GM21529 (cell line): ENCODE data around the gene ATP6V1D.
A peak's percentile ranks its signal among the peaks of the same experiment; 100 is the strongest.
"Not testable (repeated sequence)": the region's sequence is repeated elsewhere in the genome, so short reads cannot be mapped to it uniquely, and the experiment has no call there.

Experiments
- ATAC-seq: cut with Tn5 transposase; IDR thresholded peaks from one replicate; pipeline ENCODE4 v1.9.1; 2021; ENCODE audit not compliant: unreplicated experiment

ATP6V1D gene

GRCh38 chr14:67359775-67360469 lies at the start of gene ATP6V1D, which contains the start of gene EIF2S1:
Gene ATP6V1D (minus strand): TSS chr14:67359804. CDS start chr14:67359698, 106 bp downstream.
Gene EIF2S1 (plus strand): TSS chr14:67360328. CDS start chr14:67364768, 4,440 bp downstream.
- peak; percentile 89 for ATAC-seq

DNA sequence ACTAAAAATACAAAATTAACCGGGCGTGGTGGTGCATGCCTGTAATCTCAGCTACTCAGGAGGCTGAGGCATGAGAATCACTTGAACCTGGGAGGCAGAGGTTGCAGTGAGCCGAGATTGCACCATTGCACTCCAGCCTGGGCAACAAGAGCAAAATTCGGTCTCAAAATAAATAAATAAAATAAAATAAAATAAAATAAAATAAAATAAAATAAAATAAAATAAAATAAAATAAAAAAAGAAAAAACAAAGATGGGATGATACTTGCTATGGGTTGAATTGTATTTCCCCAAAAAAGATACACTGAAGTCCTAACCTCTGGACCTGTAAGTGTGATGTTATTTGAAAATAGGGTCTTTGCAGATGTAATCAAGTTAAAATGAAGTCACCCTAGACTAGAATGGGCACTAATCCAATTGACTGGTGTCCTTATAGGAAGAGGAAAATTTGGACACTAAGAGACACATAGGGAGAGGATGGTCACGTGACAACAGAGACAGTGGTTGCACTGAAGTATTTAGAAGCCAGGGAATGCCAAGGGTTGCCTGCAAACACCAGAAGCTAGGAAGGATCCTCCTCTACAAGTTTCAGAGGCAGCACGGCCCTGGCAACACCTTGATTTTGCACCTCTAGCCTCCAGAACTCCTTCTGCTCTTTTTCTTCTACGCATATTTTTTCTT lies 48.7 kb upstream of the ATP6V1D start:
- ATAC-seq: not testable (repeated sequence)

DNA sequence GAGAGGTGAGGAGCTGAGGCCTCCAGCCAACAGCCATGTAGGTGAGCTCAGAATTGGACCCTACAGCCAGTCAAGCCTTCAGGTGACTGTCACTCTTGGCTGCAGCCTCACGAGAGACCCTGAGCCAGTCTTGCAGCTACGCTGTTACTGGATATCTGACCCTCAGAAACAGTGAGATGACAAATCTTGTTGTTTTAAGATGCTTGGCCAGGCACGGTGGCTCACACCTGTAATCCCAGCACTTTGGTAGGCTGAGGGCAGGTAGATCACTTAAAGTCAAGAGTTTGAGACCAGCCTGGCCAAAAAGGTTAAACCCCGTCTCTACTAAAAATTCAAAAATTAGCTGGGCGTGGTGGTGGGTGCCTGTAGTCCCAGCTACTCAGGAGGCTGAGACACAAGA lies 46.2 kb upstream of the ATP6V1D start:
- ATAC-seq: no peak

GRCh38 chr14:67400434-67400833 lies 40.8 kb upstream of the ATP6V1D start:
- no peak for ATAC-seq

GRCh38 chr14:67397536-67397935 lies 37.9 kb upstream of the ATP6V1D start:
- no peak for ATAC-seq

DNA sequence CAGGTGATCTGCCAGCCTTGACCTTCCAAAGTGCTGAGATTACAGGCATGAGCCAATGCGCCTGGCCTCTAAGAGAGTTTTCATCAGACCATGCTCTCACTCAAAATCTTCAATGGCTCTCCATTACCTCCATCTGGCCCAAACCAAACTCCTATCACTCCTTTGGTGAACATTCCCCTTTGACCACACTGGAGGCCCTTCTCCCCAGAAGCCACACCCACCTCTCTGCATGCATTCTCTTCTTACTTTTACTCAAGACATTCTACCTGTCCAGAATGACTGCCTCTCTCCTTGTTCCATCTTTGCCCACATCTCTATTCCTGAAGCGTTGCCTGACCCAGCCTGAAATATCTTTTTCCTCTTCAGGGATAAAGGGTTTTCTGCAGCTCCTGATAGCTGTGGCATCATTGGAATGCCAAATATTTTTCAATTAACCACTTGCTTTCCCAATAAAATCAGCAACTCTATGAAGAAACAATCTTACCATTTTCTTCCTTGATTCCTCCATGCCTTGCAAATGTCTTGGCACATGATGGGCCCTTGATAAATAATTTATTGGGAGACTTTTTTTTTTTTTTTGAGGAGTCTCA lies 36.9 kb upstream of the ATP6V1D start:
- ATAC-seq: no peak

GRCh38 chr14:67395876-67396189 lies 36.2 kb upstream of the ATP6V1D start:
- no peak for ATAC-seq

DNA sequence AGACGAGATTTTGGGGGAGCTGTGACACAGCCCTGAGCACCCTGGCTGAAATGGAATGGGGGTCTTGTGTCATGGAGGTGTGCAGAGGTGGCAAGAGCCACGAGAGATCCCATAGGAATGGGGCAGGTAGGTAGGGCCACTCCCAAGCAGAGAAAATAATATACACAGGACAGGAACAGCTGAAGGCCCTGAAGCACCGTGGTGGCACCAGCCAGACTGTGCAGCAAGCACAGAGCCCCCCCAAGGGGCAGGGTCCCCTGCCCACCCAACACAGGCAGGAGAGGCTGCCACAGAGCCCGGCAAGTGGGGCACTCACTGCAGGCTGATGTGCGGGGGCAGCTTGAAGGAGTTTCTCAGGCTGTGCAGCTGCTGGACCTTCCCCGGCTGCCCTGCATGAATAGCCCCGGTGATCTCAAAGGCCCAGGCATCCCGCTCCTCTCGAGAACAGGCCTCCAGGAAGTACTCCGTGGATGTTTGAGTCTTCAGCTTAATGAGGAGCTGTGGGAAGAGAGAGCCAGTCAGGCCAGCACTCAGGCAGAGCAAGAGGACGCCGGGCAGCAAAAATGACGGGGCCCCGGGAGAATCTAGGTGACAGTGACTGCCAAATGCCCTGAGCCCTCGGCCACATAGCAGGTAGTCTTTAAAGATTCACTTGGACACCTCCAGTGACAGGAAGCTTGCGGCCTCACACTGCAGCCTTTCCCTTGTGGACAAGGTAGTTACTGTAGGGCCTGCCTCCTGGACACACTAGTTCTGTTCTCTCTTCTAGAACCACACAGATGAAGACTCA lies 35.7 kb upstream of the ATP6V1D start:
- ATAC-seq: no peak

GRCh38 chr14:67393689-67394088 lies 34.1 kb upstream of the ATP6V1D start:
- ATAC-seq: no peak

- ATAC-seq: no peak
These were observed 33.2 kb upstream of the ATP6V1D start for GRCh38 chr14:67392800-67393199.

- ATAC-seq: no peak
These were observed 32.5 kb upstream of the ATP6V1D start for GRCh38 chr14:67392123-67392522.

DNA sequence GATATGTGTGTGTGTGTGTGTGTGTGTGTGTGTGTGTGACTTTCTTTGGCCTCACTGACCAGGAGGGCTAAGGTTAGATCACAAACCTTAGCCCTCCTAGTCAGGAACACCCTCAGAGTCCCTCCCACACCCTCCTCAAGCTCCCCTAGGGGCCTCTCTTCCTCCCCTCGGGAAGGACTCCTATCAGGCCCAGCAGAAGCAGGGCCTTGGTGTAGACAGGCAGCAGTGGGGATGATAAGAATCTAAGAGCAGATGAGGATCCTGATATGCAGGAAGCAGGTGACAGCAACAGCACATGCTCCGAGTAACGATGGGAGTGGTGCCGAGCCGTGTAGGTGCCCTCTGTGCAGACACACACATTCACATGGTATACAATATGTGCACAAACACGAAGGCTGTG lies 31.7 kb upstream of the ATP6V1D start:
- ATAC-seq: no peak

DNA sequence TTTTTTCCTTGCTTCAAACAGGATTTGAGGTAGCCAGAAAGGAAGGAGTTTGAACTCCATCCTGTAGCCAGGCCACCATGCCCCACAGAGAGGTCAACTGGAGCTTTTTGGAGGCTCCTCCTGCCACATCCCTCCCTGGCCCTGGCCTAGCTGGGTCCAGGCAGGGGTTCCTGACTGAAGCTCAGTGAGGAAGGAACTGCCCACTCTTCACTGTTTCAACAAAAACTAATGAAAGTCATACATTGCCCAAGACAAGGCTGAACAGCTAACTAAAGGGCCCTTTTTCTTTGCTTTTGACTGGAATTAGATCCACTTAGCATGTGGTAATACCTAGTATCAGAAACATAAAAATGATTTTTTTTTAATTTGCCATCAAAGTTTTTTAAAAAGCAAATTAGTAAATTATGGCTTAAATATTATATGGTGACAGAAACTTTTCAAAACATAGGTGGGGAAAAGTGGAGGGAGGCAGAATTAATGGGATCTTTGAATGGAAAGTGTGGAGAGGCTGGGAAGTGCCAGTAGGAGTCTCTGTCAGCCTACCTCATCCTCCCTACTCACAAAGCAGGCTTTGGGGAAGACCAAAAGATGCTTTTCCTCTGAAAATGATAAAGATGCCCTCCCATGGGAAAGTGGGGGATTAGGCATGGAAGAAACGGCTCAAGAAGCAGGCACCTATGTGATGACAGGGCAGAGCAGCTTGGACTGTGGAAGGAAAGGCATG lies 30.4 kb upstream of the ATP6V1D start:
- ATAC-seq: no peak

- ATAC-seq: no peak
These were observed 29.7 kb upstream of the ATP6V1D start for GRCh38 chr14:67389275-67389674.

DNA sequence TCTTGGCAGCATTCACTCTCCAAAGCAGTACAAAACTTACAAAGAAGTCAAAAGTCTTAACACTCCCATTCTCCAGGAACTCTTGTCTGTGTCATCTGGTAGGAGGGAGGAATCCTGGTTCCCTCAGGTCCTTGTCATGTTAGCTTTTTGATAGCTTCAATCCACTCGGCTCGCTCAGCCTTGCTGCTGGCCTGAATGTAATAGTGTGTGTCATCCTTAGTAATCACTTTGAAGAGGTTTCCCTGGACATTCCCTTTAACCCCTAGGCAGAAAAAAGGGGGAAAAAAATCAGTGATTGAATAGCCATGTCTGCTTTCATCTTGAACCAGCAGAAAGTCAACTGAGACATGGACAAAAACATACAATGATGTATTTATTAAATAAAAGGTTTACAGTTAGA lies 27.6 kb upstream of the ATP6V1D start:
- no peak for ATAC-seq

DNA sequence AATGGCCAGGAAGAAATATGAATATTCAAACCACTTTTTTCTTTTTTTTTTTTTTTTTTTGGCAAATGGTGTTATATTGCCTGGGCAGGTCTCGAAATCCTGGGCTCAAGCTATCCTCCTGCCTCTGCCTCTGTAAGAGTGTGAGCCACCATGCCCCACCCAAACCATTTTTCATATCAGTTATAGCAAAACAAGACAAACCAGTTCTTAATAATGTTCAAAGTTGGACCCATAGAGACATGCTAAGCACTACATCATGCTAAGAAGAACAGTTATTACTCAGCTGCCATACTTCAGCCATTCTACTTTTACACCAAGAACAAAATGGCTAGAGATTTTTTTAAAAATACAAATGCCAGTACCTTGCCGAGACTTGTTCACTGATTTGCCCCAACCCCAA lies 26.0 kb upstream of the ATP6V1D start:
- ATAC-seq: no peak

- no peak for ATAC-seq
These were observed 25.5 kb upstream of the ATP6V1D start for GRCh38 chr14:67385120-67385519.

DNA sequence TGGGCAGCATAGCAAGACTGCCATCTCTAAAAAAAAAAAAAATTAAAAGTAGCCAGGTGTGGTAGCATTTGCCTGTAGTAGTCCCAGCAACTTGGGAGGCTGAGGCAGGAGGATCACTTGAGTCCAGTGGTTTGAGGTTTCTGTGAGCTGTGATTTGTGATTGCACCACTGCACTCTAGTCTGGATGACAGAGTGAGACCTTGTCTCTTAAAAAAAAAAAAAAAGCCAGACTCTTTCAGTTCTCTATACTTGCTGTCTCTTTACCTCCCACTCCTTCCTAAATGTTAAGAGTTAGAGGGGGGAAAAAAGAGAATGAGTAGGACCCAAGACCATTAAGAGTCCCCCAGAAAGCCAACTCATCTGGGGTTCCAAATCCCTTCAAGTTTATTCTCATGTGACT lies 18.3 kb upstream of the ATP6V1D start:
- ATAC-seq: no peak

DNA sequence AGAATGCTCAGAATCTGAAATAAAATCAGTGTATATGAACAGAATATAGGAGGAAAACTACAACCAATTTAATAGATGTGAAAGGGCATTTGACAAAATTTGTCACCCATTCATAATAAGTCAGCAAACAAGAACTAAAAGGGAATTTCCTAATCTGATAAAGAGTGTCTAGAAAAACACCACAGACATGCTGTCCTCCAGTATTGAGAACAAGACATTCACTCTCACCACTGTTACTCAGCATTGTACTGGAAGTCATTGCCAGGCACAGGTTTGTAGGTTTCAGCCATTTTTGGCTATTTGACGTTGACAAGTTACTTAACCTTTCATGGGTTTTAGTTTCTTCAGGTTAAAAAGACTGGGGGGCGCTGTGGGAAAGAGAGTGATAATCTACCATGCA lies 13.7 kb upstream of the ATP6V1D start:
- no peak for ATAC-seq

- no peak for ATAC-seq
These were observed 13.2 kb upstream of the ATP6V1D start for GRCh38 chr14:67372833-67373232.
